Central memory CD4-positive, alpha-beta T cell (primary cell): ENCODE results near the gene SDHA.
"Not testable (repeated sequence)": the region's sequence is repeated elsewhere in the genome, so short reads cannot be mapped to it uniquely, and the experiment has no call there.

ENCODE experiments used
- DNase-seq: peaks from one replicate; pipeline ENCODE4 v3.0.0; 2022

Gene SDHA

GRCh38 chr5:263275-263974, 45.3 kb downstream of the SDHA start:
- not testable (repeated sequence) for DNase-seq

- no peak for DNase-seq
Measured at GRCh38 chr5:264338-264737, 46.2 kb downstream of the SDHA start.

- DNase-seq: not testable (repeated sequence)
Measured at GRCh38 chr5:266311-267026, 48.3 kb downstream of the SDHA start.

- no peak for DNase-seq
Measured at GRCh38 chr5:267716-268115, 49.6 kb downstream of the SDHA start.

- no peak for DNase-seq
Measured at GRCh38 chr5:270340-270739, 52.2 kb downstream of the SDHA start.

GRCh38 chr5:271828-272167, 53.7 kb downstream of the SDHA start:
- not testable (repeated sequence) for DNase-seq

GRCh38 chr5:273091-273490, 55.0 kb downstream of the SDHA start:
- DNase-seq: not testable (repeated sequence)

- DNase-seq: not testable (repeated sequence)
Measured at GRCh38 chr5:273491-273890, 55.4 kb downstream of the SDHA start.

GRCh38 chr5:274346-274745, 56.2 kb downstream of the SDHA start:
- DNase-seq: not testable (repeated sequence)

GRCh38 chr5:278646-279045, 60.5 kb downstream of the SDHA start:
- no peak for DNase-seq

GRCh38 chr5:279051-279665, 61.0 kb downstream of the SDHA start:
- DNase-seq: not testable (repeated sequence)

- DNase-seq: no peak
Measured at GRCh38 chr5:285991-286557, 68.0 kb downstream of the SDHA start.

- DNase-seq: not testable (repeated sequence)
Measured at GRCh38 chr5:290200-290599, 72.1 kb downstream of the SDHA start.

- DNase-seq: not testable (repeated sequence)
Measured at GRCh38 chr5:291345-291744, 73.2 kb downstream of the SDHA start.

- DNase-seq: not testable (repeated sequence)
Measured at GRCh38 chr5:294788-295187, 76.7 kb downstream of the SDHA start.

GRCh38 chr5:296207-296606, 78.1 kb downstream of the SDHA start:
- DNase-seq: not testable (repeated sequence)

GRCh38 chr5:296954-297353, 78.8 kb downstream of the SDHA start:
- DNase-seq: peak; percentile 31

GRCh38 chr5:297448-297847, 79.3 kb downstream of the SDHA start:
- DNase-seq: not testable (repeated sequence)

GRCh38 chr5:297991-298736, 80.0 kb downstream of the SDHA start:
- DNase-seq: not testable (repeated sequence)

- DNase-seq: no peak
Measured at GRCh38 chr5:298737-299125, 80.6 kb downstream of the SDHA start.

- not testable (repeated sequence) for DNase-seq
Measured at GRCh38 chr5:299921-300320, 81.8 kb downstream of the SDHA start.

GRCh38 chr5:300691-301435, 82.7 kb downstream of the SDHA start:
- DNase-seq: not testable (repeated sequence)
